ENCODE results near the gene MEI4. TPM values are rescaled to one million over a fixed set of nuclear protein-coding genes. Genes with fewer than 3 reads are reported as not detected.

The MEI4 gene
- total and polyA plus RNA-seq, 3 experiments from 2014 or later: not detected

DNA sequence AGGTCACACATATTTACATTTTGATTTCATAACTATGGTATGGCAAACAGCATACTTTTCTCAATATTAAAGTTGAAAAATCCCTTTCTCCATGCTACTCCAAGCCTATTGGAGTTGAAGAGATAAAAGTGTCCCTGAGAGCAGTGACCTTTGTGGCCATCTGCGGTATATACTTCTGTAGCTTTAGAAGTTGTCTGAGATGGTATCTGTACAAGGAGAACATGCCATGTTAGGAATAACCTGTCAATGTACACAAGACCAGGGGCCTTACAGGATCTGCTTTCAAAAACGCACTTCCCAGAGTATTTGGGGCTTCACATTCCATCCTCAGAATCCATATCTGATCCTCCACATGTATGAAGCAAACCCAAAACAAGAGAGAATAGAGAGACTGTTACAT is 226.7 kb downstream of the MEI4 start:
- H3K36me3 ChIP-seq (ENCODE audit: insufficient read depth, low read length): no peaks in the 10 kb centered on the region
- POLR2A ChIA-PET: no interaction called here
- no peaks in the 10 kb centered on the region for H3K27me3 Mint-ChIP-seq
- peaks cover 0 to 18% (median 2%) of the 10 kb centered on the region in 5 donors for H3K9me3 Mint-ChIP-seq
- H3K9me3 ChIP-seq (ENCODE audit: low read length): no peaks in the 10 kb centered on the region
- H3K27ac Mint-ChIP-seq: no peak overlapping the region
- H3K27ac ChIP-seq (ENCODE audit: low read depth, low read length): no peak overlapping the region
- CTCF ChIA-PET: no interaction called here
- no peak overlapping the region for H3K4me3 ChIP-seq (ENCODE audit: low read length)
- no peaks in the 10 kb centered on the region for H3K27me3 ChIP-seq (ENCODE audit: insufficient read depth, low read length, poor library complexity, severe bottlenecking)
- H3K4me1 Mint-ChIP-seq: no peaks in the 10 kb centered on the region
- DNase-seq: no peak
- H3K4me3 Mint-ChIP-seq: no peak overlapping the region
- no peaks in the 10 kb centered on the region for H3K4me1 ChIP-seq (ENCODE audit: insufficient read depth, low read length)
- no peaks in the 10 kb centered on the region for H3K36me3 Mint-ChIP-seq

DNA sequence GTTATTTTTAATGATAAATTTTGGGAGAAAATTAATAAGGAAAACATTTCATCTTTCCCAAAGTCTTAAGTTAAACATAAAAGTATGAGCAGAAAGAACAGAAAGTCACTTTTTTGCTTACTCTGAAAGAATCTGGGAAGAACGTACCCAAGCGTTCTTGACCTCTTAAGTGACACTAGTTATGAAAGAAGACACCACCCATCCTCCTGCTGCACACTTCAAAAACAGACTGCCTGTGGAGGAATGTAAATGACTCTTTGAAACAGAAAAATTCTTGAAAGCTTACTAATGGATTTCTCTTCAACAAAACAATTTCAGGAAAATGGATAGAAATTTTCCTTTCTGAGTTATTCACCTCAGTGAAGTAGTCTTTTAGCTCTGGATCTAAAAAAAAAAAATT is 227.7 kb downstream of the MEI4 start:
- no peaks in the 10 kb centered on the region for H3K4me1 ChIP-seq (ENCODE audit: insufficient read depth, low read length)
- no peak overlapping the region for H3K4me3 Mint-ChIP-seq
- H3K27me3 ChIP-seq (ENCODE audit: insufficient read depth, low read length, poor library complexity, severe bottlenecking): no peaks in the 10 kb centered on the region
- CTCF ChIA-PET: no interaction called here
- no peaks in the 10 kb centered on the region for H3K36me3 ChIP-seq (ENCODE audit: insufficient read depth, low read length)
- POLR2A ChIA-PET: no interaction called here
- no peak for DNase-seq
- H3K27ac Mint-ChIP-seq: no peak overlapping the region
- H3K4me1 Mint-ChIP-seq: no peaks in the 10 kb centered on the region
- no peaks in the 10 kb centered on the region for H3K9me3 ChIP-seq (ENCODE audit: low read length)
- H3K36me3 Mint-ChIP-seq: no peaks in the 10 kb centered on the region
- H3K4me3 ChIP-seq (ENCODE audit: low read length): no peak overlapping the region
- no peaks in the 10 kb centered on the region for H3K27me3 Mint-ChIP-seq
- H3K9me3 Mint-ChIP-seq: peaks cover 0 to 18% (median 2%) of the 10 kb centered on the region in 5 donors
- no peak overlapping the region for H3K27ac ChIP-seq (ENCODE audit: low read depth, low read length)

DNA sequence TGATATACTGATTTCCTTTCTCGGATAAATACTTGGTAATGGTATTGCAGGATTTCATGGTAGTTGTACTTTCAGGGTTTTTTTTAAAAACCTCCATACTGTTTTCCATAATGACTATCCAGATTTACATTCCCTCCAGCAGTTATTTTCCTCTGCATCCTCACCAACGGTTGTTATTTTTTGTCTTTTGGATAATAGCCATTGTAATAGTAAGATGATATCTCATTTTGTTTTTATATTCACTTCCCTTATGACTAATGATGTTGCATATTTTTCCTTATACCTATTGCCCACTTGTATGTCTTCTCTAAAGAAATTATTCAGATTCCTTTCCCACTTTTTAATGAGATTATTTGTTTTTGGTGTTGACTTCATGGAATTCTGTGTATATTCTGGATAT is 231.0 kb downstream of the MEI4 start:
- no peak for DNase-seq
- Histone ChIP-seq H3K4me1 (ENCODE audit: insufficient read depth, low read length) (no peaks in the 10 kb centered on the region), H3K27ac (ENCODE audit: low read depth, low read length) (no peak overlapping the region), H3K36me3 (ENCODE audit: insufficient read depth, low read length) (no peaks in the 10 kb centered on the region), H3K9me3 (ENCODE audit: low read length) (no peaks in the 10 kb centered on the region), H3K27me3 (ENCODE audit: insufficient read depth, low read length, poor library complexity, severe bottlenecking) (no peaks in the 10 kb centered on the region), H3K4me3 (ENCODE audit: low read length) (no peak overlapping the region)
- no peaks in the 10 kb centered on the region for H3K27me3 Mint-ChIP-seq
- no peaks in the 10 kb centered on the region for H3K36me3 Mint-ChIP-seq
- H3K9me3 Mint-ChIP-seq: peaks cover 4 to 36% (median 8%) of the 10 kb centered on the region in 5 donors
- no peaks in the 10 kb centered on the region for H3K4me1 Mint-ChIP-seq
- ChIA-PET CTCF (no interaction called here), POLR2A (no interaction called here)
- no peak overlapping the region for H3K4me3 Mint-ChIP-seq
- H3K27ac Mint-ChIP-seq: no peak overlapping the region

DNA sequence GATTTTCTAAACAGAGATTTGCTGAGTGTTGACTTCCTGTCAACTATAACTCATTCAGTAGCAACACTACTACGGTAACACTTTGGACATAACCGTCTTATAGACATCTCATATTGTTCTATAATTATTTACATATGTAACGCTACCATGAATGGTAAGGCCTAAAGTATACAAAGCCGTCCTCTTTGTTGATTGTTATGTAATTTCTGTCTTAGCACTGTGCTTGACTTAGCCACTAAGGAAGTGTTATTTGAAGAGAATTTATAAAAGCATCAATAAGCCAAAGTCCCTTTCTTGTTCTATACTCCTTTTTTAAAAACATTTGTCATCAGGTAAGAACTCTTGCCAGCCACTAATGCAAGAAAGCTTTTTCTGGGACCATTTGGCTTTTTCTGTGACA is 240.6 kb downstream of the MEI4 start:
- Histone ChIP-seq H3K36me3 (ENCODE audit: insufficient read depth, low read length) (no peaks in the 10 kb centered on the region), H3K4me1 (ENCODE audit: insufficient read depth, low read length) (no peaks in the 10 kb centered on the region), H3K9me3 (ENCODE audit: low read length) (no peaks in the 10 kb centered on the region), H3K27ac (ENCODE audit: low read depth, low read length) (no peak overlapping the region), H3K27me3 (ENCODE audit: insufficient read depth, low read length, poor library complexity, severe bottlenecking) (no peaks in the 10 kb centered on the region), H3K4me3 (ENCODE audit: low read length) (no peak overlapping the region)
- H3K27ac Mint-ChIP-seq: no peak overlapping the region
- H3K9me3 Mint-ChIP-seq: peaks cover 9 to 18% (median 14%) of the 10 kb centered on the region in 5 donors
- no peak for DNase-seq
- H3K27me3 Mint-ChIP-seq: no peaks in the 10 kb centered on the region
- POLR2A ChIA-PET: no interaction called here
- H3K36me3 Mint-ChIP-seq: no peaks in the 10 kb centered on the region
- no peak overlapping the region for H3K4me3 Mint-ChIP-seq
- H3K4me1 Mint-ChIP-seq: no peaks in the 10 kb centered on the region
- CTCF ChIA-PET: no interaction called here

DNA sequence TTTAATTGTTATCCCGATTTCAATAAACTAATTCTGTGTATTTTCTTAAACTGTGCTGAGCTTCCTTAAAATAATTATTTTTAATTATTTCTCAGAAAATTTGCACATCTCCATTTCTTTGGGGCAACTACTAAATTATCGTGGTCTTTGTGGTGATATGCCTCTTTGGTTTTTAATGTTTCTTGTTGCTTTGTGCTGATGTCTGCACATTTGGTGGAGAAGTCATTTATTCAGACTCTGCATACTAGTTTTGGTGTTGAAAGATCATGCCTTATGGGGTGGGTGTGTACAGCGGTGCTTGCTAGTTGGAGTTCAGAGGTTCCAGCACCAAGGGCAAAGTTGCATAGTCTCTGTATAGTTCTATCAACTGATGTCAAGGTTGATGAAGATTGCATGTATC is 253.2 kb downstream of the MEI4 start:
- Histone ChIP-seq H3K4me1 (ENCODE audit: insufficient read depth, low read length) (no peaks in the 10 kb centered on the region), H3K27ac (ENCODE audit: low read depth, low read length) (no peak overlapping the region), H3K36me3 (ENCODE audit: insufficient read depth, low read length) (no peaks in the 10 kb centered on the region), H3K27me3 (ENCODE audit: insufficient read depth, low read length, poor library complexity, severe bottlenecking) (no peaks in the 10 kb centered on the region), H3K4me3 (ENCODE audit: low read length) (no peak overlapping the region), H3K9me3 (ENCODE audit: low read length) (no peaks in the 10 kb centered on the region)
- H3K27me3 Mint-ChIP-seq: no peaks in the 10 kb centered on the region
- ChIA-PET POLR2A (no interaction called here), CTCF (no interaction called here)
- no peaks in the 10 kb centered on the region for H3K36me3 Mint-ChIP-seq
- peaks cover 2 to 19% (median 12%) of the 10 kb centered on the region in 5 donors for H3K9me3 Mint-ChIP-seq
- H3K27ac Mint-ChIP-seq: no peak overlapping the region
- H3K4me3 Mint-ChIP-seq: no peak overlapping the region
- H3K4me1 Mint-ChIP-seq: no peaks in the 10 kb centered on the region
- no peak for DNase-seq

DNA sequence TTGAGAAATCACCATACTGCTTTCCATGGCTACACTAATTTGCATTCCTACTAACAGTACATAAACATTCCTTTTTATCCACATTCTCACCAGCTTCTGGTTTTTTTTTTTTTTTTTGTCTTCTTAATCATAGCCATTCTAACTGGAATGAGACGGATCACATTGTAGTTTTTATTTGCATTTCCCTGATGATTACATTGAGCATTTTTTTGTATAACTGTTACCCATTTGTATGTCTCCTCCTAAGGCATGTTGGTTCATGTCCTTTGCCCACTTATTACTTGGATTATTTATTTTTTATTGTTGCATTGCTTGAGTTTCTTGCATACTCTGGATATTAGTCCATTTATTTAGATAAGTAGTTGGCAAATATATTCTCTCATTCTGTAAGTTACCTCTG is 258.0 kb downstream of the MEI4 start:
- DNase-seq: no peak
- Mint-ChIP-seq H3K36me3 (no peaks in the 10 kb centered on the region), H3K27ac (no peak overlapping the region), H3K9me3 (peaks cover 7 to 37% (median 10%) of the 10 kb centered on the region in 5 donors), H3K4me1 (no peaks in the 10 kb centered on the region), H3K4me3 (no peak overlapping the region), H3K27me3 (no peaks in the 10 kb centered on the region)
- CTCF ChIA-PET: no interaction called here
- H3K27me3 ChIP-seq (ENCODE audit: insufficient read depth, low read length, poor library complexity, severe bottlenecking): no peaks in the 10 kb centered on the region
- POLR2A ChIA-PET: no interaction called here
- no peaks in the 10 kb centered on the region for H3K9me3 ChIP-seq (ENCODE audit: low read length)
- H3K4me3 ChIP-seq (ENCODE audit: low read length): no peak overlapping the region
- H3K36me3 ChIP-seq (ENCODE audit: insufficient read depth, low read length): no peaks in the 10 kb centered on the region
- no peaks in the 10 kb centered on the region for H3K4me1 ChIP-seq (ENCODE audit: insufficient read depth, low read length)
- H3K27ac ChIP-seq (ENCODE audit: low read depth, low read length): no peak overlapping the region

DNA sequence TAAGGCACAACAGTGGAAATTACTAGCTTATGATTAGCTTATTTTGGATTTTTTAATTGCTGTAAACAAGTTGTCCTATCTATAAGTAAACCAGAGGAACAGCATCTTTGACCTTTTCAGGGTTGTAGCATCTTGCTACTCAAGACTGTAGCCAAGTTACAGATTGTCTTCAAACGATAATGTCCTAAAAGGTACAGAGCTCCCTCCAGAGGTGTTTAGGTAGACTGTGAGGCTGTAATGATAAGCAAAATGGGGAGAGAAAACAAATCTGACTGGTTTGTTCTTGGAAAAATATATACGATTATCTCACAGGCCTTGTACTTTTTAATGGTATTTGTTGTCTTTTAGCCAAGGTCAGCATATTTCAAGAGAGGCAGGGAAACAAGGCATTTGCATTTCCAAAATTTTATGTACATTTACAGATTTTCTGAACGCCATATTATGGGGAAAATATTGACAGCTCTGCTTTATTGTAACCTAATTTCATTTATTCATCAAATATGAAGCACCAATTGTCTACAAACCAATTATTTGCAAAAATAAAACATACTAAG is 273.4 kb downstream of the MEI4 start:
- Mint-ChIP-seq H3K36me3 (no peaks in the 10 kb centered on the region), H3K27ac (no peak overlapping the region), H3K4me3 (no peak overlapping the region), H3K27me3 (no peaks in the 10 kb centered on the region), H3K9me3 (peaks cover 0 to 26% (median 5%) of the 10 kb centered on the region in 5 donors), H3K4me1 (no peaks in the 10 kb centered on the region)
- H3K36me3 ChIP-seq (ENCODE audit: insufficient read depth, low read length): no peaks in the 10 kb centered on the region
- DNase-seq: no peak
- POLR2A ChIA-PET: no interaction called here
- H3K4me3 ChIP-seq (ENCODE audit: low read length): no peak overlapping the region
- CTCF ChIA-PET: no interaction called here
- no peak overlapping the region for H3K27ac ChIP-seq (ENCODE audit: low read depth, low read length)
- H3K9me3 ChIP-seq (ENCODE audit: low read length): no peaks in the 10 kb centered on the region
- H3K4me1 ChIP-seq (ENCODE audit: insufficient read depth, low read length): no peaks in the 10 kb centered on the region
- no peaks in the 10 kb centered on the region for H3K27me3 ChIP-seq (ENCODE audit: insufficient read depth, low read length, poor library complexity, severe bottlenecking)

DNA sequence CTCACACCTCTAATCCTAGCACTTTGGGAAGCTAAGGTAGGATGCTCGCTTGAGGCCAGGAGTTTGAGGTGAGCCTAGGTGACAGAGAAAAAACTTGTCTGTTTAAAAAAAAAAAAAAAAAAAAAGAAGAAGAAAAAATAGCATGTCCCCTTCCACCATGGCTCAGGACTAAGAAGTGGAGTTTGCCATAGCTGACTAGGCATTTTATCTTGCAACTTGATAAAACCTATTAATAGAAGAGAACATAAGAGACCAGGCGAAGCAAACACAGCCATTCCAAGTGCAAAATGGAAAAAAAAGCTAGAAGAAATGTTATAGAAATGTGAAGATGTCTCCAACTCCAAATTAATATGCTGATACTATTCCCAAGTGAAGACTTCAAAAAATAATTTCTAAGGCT is 277.5 kb downstream of the MEI4 start:
- H3K4me1 Mint-ChIP-seq: no peaks in the 10 kb centered on the region
- no peak overlapping the region for H3K27ac Mint-ChIP-seq
- Histone ChIP-seq H3K27me3 (ENCODE audit: insufficient read depth, low read length, poor library complexity, severe bottlenecking) (no peaks in the 10 kb centered on the region), H3K9me3 (ENCODE audit: low read length) (no peaks in the 10 kb centered on the region), H3K27ac (ENCODE audit: low read depth, low read length) (no peak overlapping the region), H3K36me3 (ENCODE audit: insufficient read depth, low read length) (no peaks in the 10 kb centered on the region), H3K4me1 (ENCODE audit: insufficient read depth, low read length) (no peaks in the 10 kb centered on the region), H3K4me3 (ENCODE audit: low read length) (no peak overlapping the region)
- POLR2A ChIA-PET: no interaction called here
- CTCF ChIA-PET: no interaction called here
- DNase-seq: no peak
- peaks cover 0 to 17% (median 9%) of the 10 kb centered on the region in 5 donors for H3K9me3 Mint-ChIP-seq
- no peaks in the 10 kb centered on the region for H3K36me3 Mint-ChIP-seq
- no peak overlapping the region for H3K4me3 Mint-ChIP-seq
- H3K27me3 Mint-ChIP-seq: no peaks in the 10 kb centered on the region

DNA sequence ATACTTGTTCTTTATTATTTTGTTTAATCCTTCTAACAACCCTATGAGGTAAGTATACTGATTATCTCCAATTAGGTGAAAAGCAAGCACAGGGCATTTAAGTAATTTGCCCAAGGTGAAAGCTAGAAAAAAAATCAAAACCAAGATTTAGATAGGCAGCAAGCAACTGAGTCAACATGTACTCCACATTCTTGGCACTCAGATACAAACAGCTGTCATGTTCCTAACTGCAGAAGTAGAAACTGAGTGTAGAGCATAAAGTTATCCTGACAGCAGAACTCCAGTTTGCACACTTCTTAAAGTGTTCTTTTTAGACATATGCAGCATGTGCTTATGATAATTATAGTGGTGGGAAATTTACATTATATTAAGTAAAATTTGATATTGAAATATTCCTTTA is 278.1 kb downstream of the MEI4 start:
- Mint-ChIP-seq H3K36me3 (no peaks in the 10 kb centered on the region), H3K27ac (no peak overlapping the region), H3K9me3 (peaks cover 0 to 21% (median 9%) of the 10 kb centered on the region in 5 donors), H3K4me1 (no peaks in the 10 kb centered on the region), H3K4me3 (no peak overlapping the region), H3K27me3 (no peaks in the 10 kb centered on the region)
- H3K27me3 ChIP-seq (ENCODE audit: insufficient read depth, low read length, poor library complexity, severe bottlenecking): no peaks in the 10 kb centered on the region
- H3K4me3 ChIP-seq (ENCODE audit: low read length): no peak overlapping the region
- no peak overlapping the region for H3K27ac ChIP-seq (ENCODE audit: low read depth, low read length)
- H3K9me3 ChIP-seq (ENCODE audit: low read length): no peaks in the 10 kb centered on the region
- DNase-seq: no peak
- ChIA-PET POLR2A (no interaction called here), CTCF (no interaction called here)
- no peaks in the 10 kb centered on the region for H3K4me1 ChIP-seq (ENCODE audit: insufficient read depth, low read length)
- H3K36me3 ChIP-seq (ENCODE audit: insufficient read depth, low read length): no peaks in the 10 kb centered on the region

Data from CD8-positive, alpha-beta memory T cell (primary cell).